Measurements from ENCODE around the gene RBCK1.

Gene RBCK1

GRCh38 chr20:420166-420620 is 12.1 kb downstream of the RBCK1 start:
- no peak for DNase-seq

GRCh38 chr20:420721-421574 is 12.8 kb downstream of the RBCK1 start:
- no peak for DNase-seq

- DNase-seq = no peak
Observed at GRCh38 chr20:421685-422250, 13.7 kb downstream of the RBCK1 start.

- no peak for DNase-seq
Observed at GRCh38 chr20:426566-426965, 18.5 kb downstream of the RBCK1 start.

GRCh38 chr20:427401-427800 is 19.3 kb downstream of the RBCK1 start:
- no peak for DNase-seq

- DNase-seq = no peak
Observed at GRCh38 chr20:427849-428657, 20.0 kb downstream of the RBCK1 start.

GRCh38 chr20:428658-429200 is 20.6 kb downstream of the RBCK1 start:
- DNase-seq = no peak

GRCh38 chr20:430091-430999 is 22.2 kb downstream of the RBCK1 start:
- DNase-seq = no peak

- DNase-seq = peak; percentile 68
Observed at GRCh38 chr20:431012-431904, 23.2 kb downstream of the RBCK1 start.

GRCh38 chr20:432208-432607 is 24.1 kb downstream of the RBCK1 start:
- no peak for DNase-seq

- no peak for DNase-seq
Observed at GRCh38 chr20:432677-433299, 24.7 kb downstream of the RBCK1 start.

GRCh38 chr20:433300-433975 is 25.3 kb downstream of the RBCK1 start:
- no peak for DNase-seq

- DNase-seq = no peak
Observed at GRCh38 chr20:434221-434620, 26.1 kb downstream of the RBCK1 start.

- no peak for DNase-seq
Observed at GRCh38 chr20:434661-435419, 26.7 kb downstream of the RBCK1 start.

- DNase-seq = no peak
Observed at GRCh38 chr20:435558-435957, 27.5 kb downstream of the RBCK1 start.

GRCh38 chr20:436476-436875 is 28.4 kb downstream of the RBCK1 start:
- no peak for DNase-seq

- DNase-seq = no peak
Observed at GRCh38 chr20:437787-438486, 29.8 kb downstream of the RBCK1 start.
